H1 (cell line): ENCODE measurements around the gene HABP2. TPM values are rescaled to one million over a fixed set of nuclear protein-coding genes. Genes with fewer than 3 reads are reported as not detected.

Experiments
- CTCF ChIA-PET: fragments of 300-600 bp; sonication (Branson Sonifier 250); formaldehyde crosslinking; loops from one replicate; lab custom pipeline; 2021; ENCODE audit not compliant: partially characterized antibody; lab: Charles Lee
- POLR2A ChIA-PET: fragments of 300-600 bp; sonication (Branson Sonifier 250); formaldehyde crosslinking; loops from one replicate; lab custom pipeline; 2021; ENCODE audit warnings: inconsistent platforms; ENCODE audit not compliant: partially characterized antibody; lab: Charles Lee
- DNase-seq, 2 experiments: peaks; one replicate each; pipeline versions ENCODE4 v3.0.0 to v3.0.0-alpha.2; 2010 to 2022; ENCODE audit warnings: low spot score in 2 of 2, low read depth in 1 of 2, mixed read lengths in 1 of 2
- FAIRE-seq: peaks from 2 replicates; lab custom pipeline; 2011; peaks lifted over from hg19 to GRCh38; lab: Jason Lieb, UNC
- H2AFZ ChIP-seq: 2 replicates; pipeline ENCODE4 v1.8.1; 2012; ENCODE audit warnings: low read length, inconsistent platforms
- H2AK5ac ChIP-seq: 2 replicates; pipeline ENCODE4 v1.6.1; 2013; ENCODE audit warnings: low read depth, low read length
- H2BK120ac ChIP-seq: replicated peaks from 2 replicates; pipeline ENCODE3; 2013; ENCODE audit warnings: low read depth, low read length, inconsistent platforms
- H2BK12ac ChIP-seq: 2 replicates; pipeline ENCODE4 v1.6.1; 2013; ENCODE audit warnings: low read depth, low read length
- H2BK15ac ChIP-seq: 2 replicates; pipeline ENCODE4 v1.6.1; 2013; ENCODE audit warnings: low read length
- H2BK20ac ChIP-seq: 2 replicates; pipeline ENCODE4 v1.6.1; 2013; ENCODE audit warnings: low read length
- H2BK5ac ChIP-seq: 2 replicates; pipeline ENCODE4 v1.6.1; 2013; ENCODE audit warnings: low read depth, low read length
- H3K14ac ChIP-seq: 2 replicates; pipeline ENCODE4 v1.6.1; 2013; ENCODE audit warnings: inconsistent platforms; ENCODE audit not compliant: insufficient read length
- H3K18ac ChIP-seq: 2 replicates; pipeline ENCODE4 v1.6.1; 2013; ENCODE audit warnings: low read length; ENCODE audit errors: extremely low read depth
- H3K23ac ChIP-seq: 2 replicates; pipeline ENCODE4 v1.6.1; 2013; ENCODE audit warnings: inconsistent platforms; ENCODE audit not compliant: insufficient read length
- H3K23me2 ChIP-seq: 2 replicates; pipeline ENCODE4 v1.6.1; 2013; ENCODE audit warnings: low read depth, low read length
- H3K27ac ChIP-seq: 2 replicates; pipeline ENCODE4 v1.6.1; 2011; ENCODE audit warnings: low read depth, low read length, inconsistent platforms
- H3K27me3 ChIP-seq, 4 experiments: replicated peaks in 1 of 4; 1 replicate in 1 of 4; 2 replicates in 3 of 4; pipeline versions ENCODE4 v1.6.1 to v1.8.1; 2011 to 2013; ENCODE audit warnings: low read length in 3 of 4, mild to moderate bottlenecking in 3 of 4, inconsistent platforms in 2 of 4, mixed read lengths in 2 of 4, moderate library complexity in 1 of 4; ENCODE audit not compliant: control insufficient read depth in 3 of 4, insufficient read depth in 3 of 4; ENCODE audit errors: extremely low read depth in 1 of 4
- H3K36me3 ChIP-seq, 4 experiments: 2 replicates each; pipeline versions ENCODE4 v1.6.1 to v1.8.1; 2011 to 2013; ENCODE audit warnings: mild to moderate bottlenecking in 4 of 4, low read length in 3 of 4, moderate library complexity in 2 of 4, control low read depth in 1 of 4, inconsistent platforms in 1 of 4; ENCODE audit not compliant: insufficient read depth in 4 of 4, control insufficient read depth in 2 of 4
- H3K4ac ChIP-seq: replicated peaks from 2 replicates; pipeline ENCODE3; 2013; ENCODE audit warnings: low read length, low read depth, mixed read lengths, inconsistent platforms; ENCODE audit not compliant: insufficient read length
- H3K4me1 ChIP-seq, 4 experiments: replicated peaks in 1 of 4; 1 replicate in 1 of 4; 2 replicates in 3 of 4; pipeline versions ENCODE4 v1.6.1 to v1.8.1; 2011 to 2013; ENCODE audit warnings: low read length in 3 of 4, inconsistent platforms in 2 of 4, mixed read lengths in 1 of 4; ENCODE audit not compliant: insufficient read depth in 4 of 4, control insufficient read depth in 3 of 4
- H3K4me2 ChIP-seq, 2 experiments: 2 replicates each; pipeline versions ENCODE4 v1.6.1 to v1.8.1; 2011 to 2013; ENCODE audit warnings: low read depth in 2 of 2, low read length in 2 of 2, control low read depth in 1 of 2, inconsistent platforms in 1 of 2, mild to moderate bottlenecking in 1 of 2; ENCODE audit not compliant: insufficient read depth in 1 of 2
- H3K4me3 ChIP-seq, 4 experiments: fragments of 200-600, 300-600 bp in 1 of 4; sonication (generic), shearing (Covaris generic), sonication (Bioruptor Twin) in 1 of 4; 2 replicates each; pipeline versions ENCODE4 v1.5.1 to v1.8.1; 2011 to 2016; ENCODE audit warnings: low read length in 4 of 4, low read depth in 3 of 4, control low read depth in 2 of 4, inconsistent platforms in 2 of 4, mild to moderate bottlenecking in 2 of 4, mixed read lengths in 1 of 4, moderate library complexity in 1 of 4; ENCODE audit not compliant: insufficient read depth in 2 of 4; ENCODE audit errors: extremely low read depth in 1 of 4
- H3K56ac ChIP-seq: replicated peaks from 2 replicates; pipeline ENCODE3; 2013; ENCODE audit warnings: low read depth, mild to moderate bottlenecking, mixed read lengths, low read length, inconsistent platforms; ENCODE audit not compliant: insufficient read length
- H3K79me1 ChIP-seq: 2 replicates; pipeline ENCODE4 v1.6.1; 2013; ENCODE audit warnings: low read depth, low read length, control low read depth
- H3K79me2 ChIP-seq, 2 experiments: 2 replicates each; pipeline versions ENCODE4 v1.6.1 to v1.8.1; 2012 to 2013; ENCODE audit warnings: low read length in 2 of 2, mild to moderate bottlenecking in 2 of 2, inconsistent platforms in 1 of 2; ENCODE audit not compliant: insufficient read depth in 2 of 2, control insufficient read depth in 1 of 2
- H3K9ac ChIP-seq, 4 experiments: replicated peaks in 1 of 4; 1 replicate in 1 of 4; 2 replicates in 3 of 4; pipeline versions ENCODE4 v1.6.1 to v1.8.1; 2011 to 2013; ENCODE audit warnings: low read depth in 3 of 4, low read length in 3 of 4, control low read depth in 2 of 4, mild to moderate bottlenecking in 2 of 4, moderate library complexity in 2 of 4, inconsistent platforms in 1 of 4; ENCODE audit errors: extremely low read depth in 1 of 4
- H3K9me3 ChIP-seq, 2 experiments: 2 replicates each; pipeline versions ENCODE4 v1.6.1 to v1.8.1; 2012 to 2013; ENCODE audit warnings: mild to moderate bottlenecking in 2 of 2, moderate library complexity in 2 of 2, control low read depth in 1 of 2, inconsistent platforms in 1 of 2, low read depth in 1 of 2, low read length in 1 of 2, mixed read lengths in 1 of 2; ENCODE audit not compliant: insufficient read depth in 2 of 2
- H4K20me1 ChIP-seq, 2 experiments: replicated peaks in 1 of 2; 2 replicates each; pipeline versions ENCODE3 to v1.8.1; 2011 to 2013; ENCODE audit warnings: inconsistent platforms in 2 of 2, low read length in 2 of 2, mild to moderate bottlenecking in 1 of 2; ENCODE audit not compliant: insufficient read depth in 2 of 2, control insufficient read depth in 1 of 2
- H4K5ac ChIP-seq: 2 replicates; pipeline ENCODE4 v1.6.1; 2013; ENCODE audit warnings: low read length, low read depth, mixed read lengths, inconsistent platforms; ENCODE audit not compliant: insufficient read length
- H4K8ac ChIP-seq: 2 replicates; pipeline ENCODE4 v1.8.0; 2013; ENCODE audit warnings: mild to moderate bottlenecking, moderate library complexity, low read length, inconsistent platforms; ENCODE audit not compliant: insufficient read depth; ENCODE audit errors: extremely low read depth
- H4K91ac ChIP-seq: replicated peaks from 2 replicates; pipeline ENCODE3; 2013; ENCODE audit warnings: low read length, mixed read lengths, inconsistent platforms; ENCODE audit not compliant: insufficient read length
- ATF2 ChIP-seq: IDR thresholded peaks from 2 replicates; pipeline ENCODE4 v1.6.1; 2012; ENCODE audit warnings: low read length, inconsistent platforms
- JUND ChIP-seq: IDR thresholded peaks from 2 replicates; pipeline ENCODE4 v1.6.1; 2011; ENCODE audit warnings: mild to moderate bottlenecking, improper control_type of control experiment, low read length
- MAFK ChIP-seq: IDR thresholded peaks from 2 replicates; pipeline ENCODE4 v1.6.1; 2012; ENCODE audit warnings: low read depth, mild to moderate bottlenecking, improper control_type of control experiment, low read length
- NRF1 ChIP-seq: IDR thresholded peaks from 2 replicates; pipeline ENCODE4 v1.6.1; 2011; ENCODE audit warnings: mild to moderate bottlenecking, low read depth, low read length, improper control_type of control experiment
- SP2 ChIP-seq: IDR thresholded peaks from 2 replicates; pipeline ENCODE4 v1.6.1; 2012; ENCODE audit warnings: mild to moderate bottlenecking, low read length, inconsistent platforms
- TAF7 ChIP-seq: optimal IDR thresholded peaks from 2 replicates; pipeline ENCODE3; 2011; ENCODE audit warnings: low read depth, mild to moderate bottlenecking, inconsistent platforms, low read length, moderate library complexity, borderline replicate concordance
- WGBS, 2 experiments: shearing (Covaris generic) in 1 of 2; methylation state at CpG; one replicate each; pipeline versions ENCODE4 v1.1.6 to v1.1.7; 2013 to 2015; ENCODE audit warnings: low lambda C conversion rate in 2 of 2, mixed read lengths in 2 of 2, inconsistent platforms in 1 of 2, low coverage in 1 of 2, missing lambda C conversion rate in 1 of 2; ENCODE audit not compliant: insufficient replicate concordance in 2 of 2, insufficient coverage in 1 of 2, insufficient read length in 1 of 2; ENCODE audit errors: extremely low coverage in 1 of 2, missing lambda C conversion rate in 1 of 2; 5-methylcytosine and 5-hydroxymethylcytosine counted together
- polyA plus RNA-seq, 7 experiments: library from polyadenylated mRNA; depleted of rRNA in 3 of 7; stranded (reverse) in 5 of 7; unstranded in 2 of 7; fragments of >200 nt in 5 of 7; fragments of 200-250 nt in 2 of 7; gene quantifications; 1 replicate in 5 of 7; 2 replicates in 1 of 7; 4 replicates in 1 of 7; pipeline versions ENCODE4 v1.2.1 to v1.2.3, GENCODE V29; 2011 to 2013; ENCODE audit warnings: missing spikeins in 2 of 7, mixed read lengths in 2 of 7
- total RNA-seq: library from RNA; stranded (reverse); fragmentation: NEBNext Ultra II Directional; extraction: Animal tissue kit (Norgen Biotek cat#: 25700); gene quantifications from 2 replicates; pipeline ENCODE4 v1.2.1, GENCODE V29; 2021

HABP2 gene
- total and polyA plus RNA-seq, 2 of the 8 experiments (the other 6 are each of a cell fraction or from before 2014, with no cell fraction given), result not detected

GRCh38 chr10:113613427-113613826 is 60.6 kb downstream of the HABP2 start:
- Histone ChIP-seq H3K27ac (no peak overlapping the region), H3K18ac (no peak overlapping the region; the same call in 1 of the 2 replicates), H4K20me1 (no peaks in the 10 kb centered on the region), H3K23ac (no peak overlapping the region), H3K9me3 (no peaks in the 10 kb centered on the region), H3K14ac (no peak overlapping the region), H2BK5ac (no peak overlapping the region), H3K4me3 (no peak overlapping the region), H2AK5ac (no peak overlapping the region), H3K23me2 (peaks cover 3% of the 10 kb centered on the region; the same call in 1 of the 2 replicates)
- DNase-seq, result no peak
- CTCF ChIA-PET, result interaction anchor here (0.6 to 4.3 kb wide), 3 partner anchors 13 to 240 kb away, joined by 5 to 33 read pairs (median 6); no protein-coding TSS in a partner anchor
- no peak for TF ChIP-seq SP2
- no peak for TF ChIP-seq MAFK
- no peak for TF ChIP-seq NRF1
- TF ChIP-seq JUND, result no peak
- no peak for TF ChIP-seq ATF2
- no peak for TF ChIP-seq TAF7
- TF ChIP-seq, all 59 proteins: peak for 0
- Histone ChIP-seq H2BK15ac (peak overlapping the region; percentile 50; the same call in 1 of the 2 replicates), H3K79me2 (no peaks in the 10 kb centered on the region), H3K79me1 (no peaks in the 10 kb centered on the region), H3K4me2 (0 out of 4 replicates have a peak overlapping the region, but pooled peaks of 1 of the 2 experiments have one; percentile 7), H4K91ac (no peak overlapping the region), H3K4me1 (peaks cover 2 to 24% (median 22%) of the 10 kb centered on the region in 4 experiments), H2BK20ac (no peak overlapping the region), H2BK120ac (no peak overlapping the region), H2AFZ (no peak overlapping the region), H4K5ac (no peak overlapping the region), H3K36me3 (no peaks in the 10 kb centered on the region), H3K27me3 (peaks cover 0 to 9% (median under 1%) of the 10 kb centered on the region in 4 experiments; a peak in 3 of 7 replicates), H3K56ac (no peak overlapping the region), H2BK12ac (no peak overlapping the region), H3K9ac (no peak overlapping the region), H3K4ac (no peak overlapping the region), H4K8ac (no peak overlapping the region)
- 95% methylated on average over 2 of the region's 2 CpGs; no CpG with 5 or more reads in 1 of the 2 experiments for WGBS, 2 experiments
- FAIRE-seq, result no peak
- POLR2A ChIA-PET, result no interaction called here
